Type B pancreatic cell (in vitro differentiated cells): Measurements from ENCODE around the gene EFNB2. TPM values are rescaled to one million over a fixed set of nuclear protein-coding genes. Genes with fewer than 3 reads are reported as not detected.
A peak's percentile ranks its signal among the peaks of the same experiment; 100 is the strongest.

Experiments
- DNase-seq: peaks from one replicate; pipeline ENCODE4 v3.0.0; 2021; ENCODE audit warnings: mixed read lengths; ENCODE audit not compliant: unreplicated experiment; ENCODE audit errors: extremely low spot score
- H3K27ac Mint-ChIP-seq: 2 replicates; pipeline ENCODE4 v1.8.0; 2021; ENCODE audit warnings: mild to moderate bottlenecking, mixed read lengths
- H3K27me3 Mint-ChIP-seq: 2 replicates; pipeline ENCODE4 v1.8.0; 2021; ENCODE audit warnings: mixed read lengths
- H3K36me3 Mint-ChIP-seq: 2 replicates; pipeline ENCODE4 v1.8.0; 2021; ENCODE audit warnings: mixed read lengths
- H3K4me1 Mint-ChIP-seq: one replicate; pipeline ENCODE4 v1.8.0; 2021; ENCODE audit warnings: mixed read lengths; ENCODE audit not compliant: unreplicated experiment
- H3K4me3 Mint-ChIP-seq: 2 replicates; pipeline ENCODE4 v1.8.0; 2021; ENCODE audit warnings: mild to moderate bottlenecking, mixed read lengths
- H3K9me3 Mint-ChIP-seq: 2 replicates; pipeline ENCODE4 v1.8.0; 2021; ENCODE audit warnings: mixed read lengths
- total RNA-seq: library from RNA; stranded (reverse); gene quantifications from 2 replicates; pipeline ENCODE4 v1.2.1, GENCODE V29; 2021; ENCODE audit warnings: low replicate concordance
- TF ChIP-seq, protein P1 (sequence below): fragments of 200-600 bp; sonication (generic); conservative IDR thresholded peaks from 2 replicates; pipeline ENCODE4 v1.5.0; 2021; ENCODE audit warnings: antibody characterized with exemption, mild to moderate bottlenecking

EFNB2 gene
- total RNA-seq, 1 donor from 2014 or later, result 67.1 TPM

DNA sequence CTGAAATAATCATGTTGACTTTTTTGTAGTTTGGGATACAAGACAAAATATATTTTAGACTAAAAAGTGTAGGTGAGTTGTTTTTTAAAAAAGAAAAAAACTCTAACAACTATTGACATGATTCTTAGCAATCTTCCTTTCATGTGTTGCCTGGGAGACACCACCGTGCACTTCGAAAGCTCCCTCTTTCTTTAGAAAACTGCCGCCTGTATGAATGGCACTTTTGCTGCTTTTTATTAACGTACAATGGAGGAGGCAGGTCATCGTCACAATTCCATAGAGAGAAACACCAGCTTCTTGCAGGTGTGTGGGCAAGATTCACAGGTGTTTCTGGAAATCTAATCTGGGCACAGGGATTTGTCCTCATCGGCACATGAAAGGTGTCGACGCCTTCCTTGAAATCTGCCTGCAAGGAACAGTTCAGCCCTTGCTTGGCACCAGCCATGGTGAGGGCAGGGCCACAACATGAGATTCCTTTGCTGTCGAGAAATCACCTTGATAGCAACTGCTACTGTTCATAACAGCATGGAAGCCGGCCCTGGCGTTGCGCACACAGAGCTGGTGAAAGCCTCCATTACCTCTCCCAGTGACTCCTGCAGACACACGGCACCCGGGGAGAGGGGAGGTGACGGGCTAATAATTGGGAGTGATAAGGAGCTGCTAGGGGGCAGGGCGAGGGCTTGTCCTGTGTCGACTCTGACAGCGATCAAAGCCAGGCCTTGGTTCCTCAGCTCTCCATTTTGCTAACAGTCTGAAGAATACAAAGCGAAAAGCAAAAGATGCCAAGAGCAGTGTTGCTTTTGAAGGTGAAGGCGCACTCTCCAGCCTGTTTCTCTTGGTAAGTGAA is 66.5 kb downstream of the EFNB2 start:
- H3K4me1 Mint-ChIP-seq, result peaks cover 43% of the 10 kb centered on the region
- H3K9me3 Mint-ChIP-seq, result peaks cover 11% of the 10 kb centered on the region
- no peak overlapping the region for H3K4me3 Mint-ChIP-seq
- H3K36me3 Mint-ChIP-seq, result peaks cover 4% of the 10 kb centered on the region
- no peak for DNase-seq
- TF ChIP-seq, protein P1, sequence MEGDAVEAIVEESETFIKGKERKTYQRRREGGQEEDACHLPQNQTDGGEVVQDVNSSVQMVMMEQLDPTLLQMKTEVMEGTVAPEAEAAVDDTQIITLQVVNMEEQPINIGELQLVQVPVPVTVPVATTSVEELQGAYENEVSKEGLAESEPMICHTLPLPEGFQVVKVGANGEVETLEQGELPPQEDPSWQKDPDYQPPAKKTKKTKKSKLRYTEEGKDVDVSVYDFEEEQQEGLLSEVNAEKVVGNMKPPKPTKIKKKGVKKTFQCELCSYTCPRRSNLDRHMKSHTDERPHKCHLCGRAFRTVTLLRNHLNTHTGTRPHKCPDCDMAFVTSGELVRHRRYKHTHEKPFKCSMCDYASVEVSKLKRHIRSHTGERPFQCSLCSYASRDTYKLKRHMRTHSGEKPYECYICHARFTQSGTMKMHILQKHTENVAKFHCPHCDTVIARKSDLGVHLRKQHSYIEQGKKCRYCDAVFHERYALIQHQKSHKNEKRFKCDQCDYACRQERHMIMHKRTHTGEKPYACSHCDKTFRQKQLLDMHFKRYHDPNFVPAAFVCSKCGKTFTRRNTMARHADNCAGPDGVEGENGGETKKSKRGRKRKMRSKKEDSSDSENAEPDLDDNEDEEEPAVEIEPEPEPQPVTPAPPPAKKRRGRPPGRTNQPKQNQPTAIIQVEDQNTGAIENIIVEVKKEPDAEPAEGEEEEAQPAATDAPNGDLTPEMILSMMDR, result no peak
- peaks cover 8% of the 10 kb centered on the region for H3K27me3 Mint-ChIP-seq
- H3K27ac Mint-ChIP-seq, result no peak overlapping the region

- TF ChIP-seq, protein P1, result no peak
- Mint-ChIP-seq H3K36me3 (peaks cover 4% of the 10 kb centered on the region), H3K4me1 (peaks cover 43% of the 10 kb centered on the region), H3K27me3 (peaks cover 8% of the 10 kb centered on the region), H3K27ac (no peak overlapping the region), H3K4me3 (no peak overlapping the region), H3K9me3 (peaks cover 11% of the 10 kb centered on the region)
- DNase-seq, result no peak
These were observed 67.3 kb downstream of the EFNB2 start for GRCh38 chr13:106468207-106468606.

DNA sequence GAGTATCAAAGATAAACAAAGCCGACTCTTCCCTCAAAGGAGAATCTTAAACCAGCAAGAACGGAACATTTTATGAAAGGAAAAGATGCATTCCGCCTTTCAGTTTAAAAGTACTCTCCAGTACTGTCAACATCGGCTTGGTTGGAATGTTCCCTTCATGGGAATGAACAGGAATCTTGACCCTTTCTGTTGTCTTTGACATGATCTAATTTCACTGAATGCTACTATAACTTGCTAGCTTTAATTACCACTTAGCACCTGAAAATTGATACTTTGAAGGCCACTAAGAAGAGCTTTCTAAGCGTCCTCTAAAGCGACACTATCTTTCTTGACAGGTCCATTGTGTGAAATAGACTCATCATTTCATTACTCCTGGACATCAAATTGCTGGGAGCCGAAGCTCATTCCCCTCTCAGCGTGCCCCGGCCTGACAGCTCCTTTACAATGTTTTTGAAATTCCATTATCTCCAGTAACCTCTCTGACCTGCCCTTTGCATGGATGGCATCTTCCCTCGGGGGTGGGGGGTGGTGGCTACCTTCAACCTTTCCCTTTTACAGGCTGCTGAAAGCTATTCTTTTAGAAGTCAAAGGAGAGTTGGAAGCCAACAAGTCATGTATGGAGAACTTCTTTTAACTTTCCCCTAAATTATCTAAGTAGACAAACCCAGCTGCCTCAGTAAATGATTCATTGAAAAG is 67.9 kb downstream of the EFNB2 start:
- DNase-seq, result no peak
- peak overlapping the region; percentile 21 for H3K27ac Mint-ChIP-seq
- no peak overlapping the region for H3K4me3 Mint-ChIP-seq
- H3K36me3 Mint-ChIP-seq, result peaks cover 4% of the 10 kb centered on the region
- H3K4me1 Mint-ChIP-seq, result peaks cover 41% of the 10 kb centered on the region
- TF ChIP-seq, protein P1, result no peak
- peaks cover 11% of the 10 kb centered on the region for H3K9me3 Mint-ChIP-seq
- peaks cover 8% of the 10 kb centered on the region for H3K27me3 Mint-ChIP-seq

DNA sequence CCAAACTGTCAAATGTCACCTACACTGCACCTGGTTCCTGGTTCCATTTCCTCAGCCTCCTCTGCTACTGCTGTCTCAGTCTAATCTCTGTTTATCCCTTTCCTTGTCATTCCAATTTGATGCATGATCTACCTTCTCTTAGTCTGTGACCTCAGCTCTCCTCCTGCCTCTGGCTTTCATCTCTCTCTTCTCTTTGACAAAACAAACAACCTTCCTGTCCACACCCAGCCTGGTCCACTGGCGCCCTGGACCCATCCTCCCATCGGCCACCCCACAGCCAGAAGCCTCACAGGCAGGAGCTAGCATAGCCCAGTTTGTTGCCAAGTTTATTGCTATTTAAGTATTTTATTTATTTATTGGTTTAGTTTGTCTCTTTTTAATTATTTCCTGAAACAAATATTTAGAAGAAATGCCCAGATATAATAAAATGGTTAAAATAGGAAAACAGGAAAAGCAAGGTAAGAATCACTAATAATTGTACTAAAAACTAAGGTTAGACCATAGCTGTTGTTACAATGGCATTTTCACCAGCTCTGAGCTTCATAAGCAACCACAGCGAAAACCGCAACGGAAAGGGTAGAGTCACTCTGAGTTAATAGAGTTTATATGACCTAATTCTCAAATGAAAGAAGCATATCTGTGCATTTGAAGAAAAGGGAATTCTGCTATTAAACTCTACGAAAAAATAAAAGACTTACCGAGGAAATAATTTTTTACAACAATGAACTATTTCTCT is 68.6 kb downstream of the EFNB2 start:
- Mint-ChIP-seq H3K36me3 (peaks cover 4% of the 10 kb centered on the region), H3K4me3 (no peak overlapping the region), H3K27ac (no peak overlapping the region), H3K27me3 (peaks cover 5% of the 10 kb centered on the region), H3K9me3 (peaks cover 11% of the 10 kb centered on the region), H3K4me1 (peaks cover 34% of the 10 kb centered on the region)
- TF ChIP-seq, protein P1, result no peak
- no peak for DNase-seq

GRCh38 chr13:106464076-106464475 is 71.4 kb downstream of the EFNB2 start:
- Mint-ChIP-seq H3K4me3 (no peak overlapping the region), H3K4me1 (peaks cover 23% of the 10 kb centered on the region), H3K27ac (no peak overlapping the region), H3K27me3 (peaks cover 2% of the 10 kb centered on the region), H3K9me3 (peaks cover 6% of the 10 kb centered on the region), H3K36me3 (peaks cover 4% of the 10 kb centered on the region)
- TF ChIP-seq, protein P1, result no peak
- no peak for DNase-seq
